ENCODE results near the gene MFSD8.

DNA sequence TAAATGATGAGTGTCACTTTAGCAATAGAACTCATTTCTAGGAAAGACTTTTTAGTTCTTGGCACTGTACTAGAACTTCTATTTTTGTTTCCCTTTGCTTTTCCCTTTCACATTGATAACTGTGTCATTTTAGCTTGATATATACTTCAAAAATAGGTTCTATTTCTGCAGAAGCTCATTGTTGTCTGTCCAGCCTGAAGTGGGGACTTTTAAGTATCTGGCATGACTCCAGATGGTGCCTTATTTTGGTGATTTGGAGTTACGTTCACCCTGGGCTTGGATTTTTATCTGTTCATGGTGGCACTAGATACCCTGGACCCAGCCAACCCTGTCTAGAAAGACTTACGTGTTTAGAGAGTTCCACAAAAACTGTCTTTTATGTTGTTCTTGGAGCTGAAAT, 3.6 kb upstream of the MFSD8 start:
- TF ChIP-seq, protein P1, sequence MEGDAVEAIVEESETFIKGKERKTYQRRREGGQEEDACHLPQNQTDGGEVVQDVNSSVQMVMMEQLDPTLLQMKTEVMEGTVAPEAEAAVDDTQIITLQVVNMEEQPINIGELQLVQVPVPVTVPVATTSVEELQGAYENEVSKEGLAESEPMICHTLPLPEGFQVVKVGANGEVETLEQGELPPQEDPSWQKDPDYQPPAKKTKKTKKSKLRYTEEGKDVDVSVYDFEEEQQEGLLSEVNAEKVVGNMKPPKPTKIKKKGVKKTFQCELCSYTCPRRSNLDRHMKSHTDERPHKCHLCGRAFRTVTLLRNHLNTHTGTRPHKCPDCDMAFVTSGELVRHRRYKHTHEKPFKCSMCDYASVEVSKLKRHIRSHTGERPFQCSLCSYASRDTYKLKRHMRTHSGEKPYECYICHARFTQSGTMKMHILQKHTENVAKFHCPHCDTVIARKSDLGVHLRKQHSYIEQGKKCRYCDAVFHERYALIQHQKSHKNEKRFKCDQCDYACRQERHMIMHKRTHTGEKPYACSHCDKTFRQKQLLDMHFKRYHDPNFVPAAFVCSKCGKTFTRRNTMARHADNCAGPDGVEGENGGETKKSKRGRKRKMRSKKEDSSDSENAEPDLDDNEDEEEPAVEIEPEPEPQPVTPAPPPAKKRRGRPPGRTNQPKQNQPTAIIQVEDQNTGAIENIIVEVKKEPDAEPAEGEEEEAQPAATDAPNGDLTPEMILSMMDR (conservative IDR thresholded peaks at IDR 0.05; ENCODE audit: low read depth, low read length), result no peak
- TF ChIP-seq RAD21 (IDR thresholded peaks at IDR 0.05; ENCODE audit: low read length), result no peak
- no peak for TF ChIP-seq ELK1 (IDR thresholded peaks at IDR 0.05; ENCODE audit: borderline replicate concordance, low read depth, low read length)
- no peak for TF ChIP-seq POLR2A (IDR thresholded peaks at IDR 0.05; ENCODE audit: low read depth, low read length)
- TF ChIP-seq CEBPB (IDR thresholded peaks at IDR 0.05; ENCODE audit: low read depth, low read length), result no peak
- TF ChIP-seq MXI1 (IDR thresholded peaks at IDR 0.05; ENCODE audit: borderline replicate concordance, low read depth, low read length), result no peak
- no peak for TF ChIP-seq CHD1 (IDR thresholded peaks at IDR 0.05; ENCODE audit: low read depth, low read length)
- TF ChIP-seq RFX5 (IDR thresholded peaks at IDR 0.05; ENCODE audit: low read depth, low read length), result no peak

Data from IMR-90 (cell line).